HG03045 (cell line): ENCODE results near the gene MYH15.

Source experiments
- ATAC-seq: cut with Tn5 transposase; IDR thresholded peaks from one replicate; pipeline ENCODE4 v1.9.1; 2021; ENCODE audit warnings: mild to moderate bottlenecking, moderate library complexity; ENCODE audit not compliant: unreplicated experiment

The MYH15 gene

GRCh38 chr3:108342837-108343486, 167.4 kb downstream of the MYH15 start:
- peak; percentile 69 for ATAC-seq

- no peak for ATAC-seq
Measured at GRCh38 chr3:108341911-108342310, 168.5 kb downstream of the MYH15 start.

GRCh38 chr3:108338901-108339545, 171.4 kb downstream of the MYH15 start:
- ATAC-seq, result no peak

GRCh38 chr3:108334701-108335100, 175.7 kb downstream of the MYH15 start:
- ATAC-seq, result no peak

- ATAC-seq, result no peak
Measured at GRCh38 chr3:108333961-108334360, 176.4 kb downstream of the MYH15 start.

GRCh38 chr3:108331792-108332191, 178.6 kb downstream of the MYH15 start:
- no peak for ATAC-seq
